NCI-H2029 treated with DMSO at 0.1 percent for 48 hours (cell line): ENCODE data around the gene ANKMY1.
"Not testable (repeated sequence)": the region's sequence is repeated elsewhere in the genome, so short reads cannot be mapped to it uniquely, and the experiment has no call there.

ENCODE experiments used
- DNase-seq: peaks from one replicate; lab custom pipeline; 2025; lab: John Stamatoyannopoulos, UW

Gene ANKMY1

GRCh38 chr2:240554767-240555493 is 2.9 kb downstream of the ANKMY1 start:
- no peak for DNase-seq

GRCh38 chr2:240553956-240554480 is 3.8 kb downstream of the ANKMY1 start:
- DNase-seq = no peak

GRCh38 chr2:240551811-240552210 is 6.0 kb downstream of the ANKMY1 start:
- no peak for DNase-seq

GRCh38 chr2:240551288-240551687 is 6.5 kb downstream of the ANKMY1 start:
- DNase-seq = no peak

GRCh38 chr2:240539906-240540305 is 17.9 kb downstream of the ANKMY1 start:
- no peak for DNase-seq

GRCh38 chr2:240539101-240539500 is 18.7 kb downstream of the ANKMY1 start:
- DNase-seq = not testable (repeated sequence)

GRCh38 chr2:240538031-240538780 is 19.6 kb downstream of the ANKMY1 start:
- no peak for DNase-seq

- no peak for DNase-seq
These were observed 25.6 kb downstream of the ANKMY1 start for GRCh38 chr2:240532031-240532775.

- no peak for DNase-seq
These were observed 26.8 kb downstream of the ANKMY1 start for GRCh38 chr2:240531038-240531437.

- no peak for DNase-seq
These were observed 27.6 kb downstream of the ANKMY1 start for GRCh38 chr2:240530181-240530580.

GRCh38 chr2:240529344-240529999 is 28.3 kb downstream of the ANKMY1 start:
- DNase-seq = no peak

- DNase-seq = no peak
These were observed 29.3 kb downstream of the ANKMY1 start for GRCh38 chr2:240528406-240529040.

GRCh38 chr2:240527153-240527750 is 30.5 kb downstream of the ANKMY1 start:
- no peak for DNase-seq

GRCh38 chr2:240526521-240526920 is 31.3 kb downstream of the ANKMY1 start:
- DNase-seq = no peak

- no peak for DNase-seq
These were observed 32.0 kb downstream of the ANKMY1 start for GRCh38 chr2:240525802-240526201.

- DNase-seq = no peak
These were observed 32.6 kb downstream of the ANKMY1 start for GRCh38 chr2:240524963-240525718.

GRCh38 chr2:240523451-240524281 is 34.1 kb downstream of the ANKMY1 start:
- DNase-seq = no peak

- no peak for DNase-seq
These were observed 35.4 kb downstream of the ANKMY1 start for GRCh38 chr2:240522406-240522805.

GRCh38 chr2:240521885-240522284 is 35.9 kb downstream of the ANKMY1 start:
- not testable (repeated sequence) for DNase-seq
